PC-9 (cell line): ENCODE measurements around the gene HEXIM1. TPM values are rescaled to one million over a fixed set of nuclear protein-coding genes. Genes with fewer than 3 reads are reported as not detected.

ENCODE experiments used
- BruUV-seq: library from RNA; stranded (reverse); fragments of 400-500 nt; replicated peaks from 2 replicates; lab custom pipeline; 2021; lab: Mats Ljungman, UMichigan
- CTCF ChIA-PET: fragments of 300-600 bp; sonication (Branson Sonifier 250); formaldehyde crosslinking; loops from one replicate; lab custom pipeline; 2022; ENCODE audit warnings: antibody characterized with exemption; lab: Charles Lee
- POLR2A ChIA-PET: fragments of 300-600 bp; sonication (Branson Sonifier 250); formaldehyde crosslinking; loops from one replicate; lab custom pipeline; 2022; ENCODE audit warnings: antibody characterized with exemption; ENCODE audit not compliant: unreplicated experiment; lab: Charles Lee
- DNase-seq, 2 experiments: peaks; one replicate each; pipeline versions ENCODE4 v3.0.0 to v3.0.0-alpha.2; 2015 to 2022; ENCODE audit warnings: mixed read lengths in 1 of 2
- H2AFZ ChIP-seq: fragments of 200-600 bp; sonication (generic); 2 replicates; pipeline ENCODE4 v1.8.1; 2017; ENCODE audit warnings: antibody characterized with exemption
- H3F3A ChIP-seq: fragments of 200-600 bp; sonication (generic); 2 replicates; pipeline ENCODE4 v1.8.1; 2017; ENCODE audit warnings: antibody characterized with exemption, mild to moderate bottlenecking, low read depth; ENCODE audit not compliant: insufficient read depth
- H3K27ac ChIP-seq: fragments of 200-600 bp; sonication (generic); 2 replicates; pipeline ENCODE4 v1.6.1; 2016; ENCODE audit warnings: mixed run types
- H3K27me3 ChIP-seq: fragments of 200-600 bp; sonication (generic); 2 replicates; pipeline ENCODE4 v1.6.1; 2016; ENCODE audit warnings: low read depth, mixed run types; ENCODE audit not compliant: insufficient read depth
- H3K36me3 ChIP-seq: fragments of 200-600 bp; sonication (generic); 2 replicates; pipeline ENCODE4 v1.6.1; 2016; ENCODE audit warnings: low read depth, mixed run types
- H3K4me1 ChIP-seq: fragments of 200-600 bp; sonication (generic); replicated peaks from 2 replicates; pipeline ENCODE4 v1.6.1; 2016; ENCODE audit warnings: mixed run types; ENCODE audit not compliant: insufficient read depth
- H3K4me2 ChIP-seq: fragments of 200-600 bp; sonication (generic); 2 replicates; pipeline ENCODE4 v1.6.1; 2017; ENCODE audit warnings: mixed run types
- H3K4me3 ChIP-seq: fragments of 200-600 bp; sonication (generic); 2 replicates; pipeline ENCODE4 v1.6.1; 2016; ENCODE audit warnings: mixed run types
- H3K79me2 ChIP-seq: fragments of 200-600 bp; sonication (generic); 2 replicates; pipeline ENCODE4 v1.6.1; 2017; ENCODE audit warnings: low read depth, mixed run types
- H3K9me2 ChIP-seq: fragments of 200-600 bp; sonication (generic); 2 replicates; pipeline ENCODE4 v1.8.1; 2017; ENCODE audit warnings: mild to moderate bottlenecking; ENCODE audit not compliant: insufficient read depth
- H3K9me3 ChIP-seq: fragments of 200-600 bp; sonication (generic); 2 replicates; pipeline ENCODE4 v1.8.1; 2016; ENCODE audit warnings: low read depth; ENCODE audit not compliant: insufficient read depth
- H4K20me1 ChIP-seq: fragments of 200-600 bp; sonication (generic); 2 replicates; pipeline ENCODE4 v1.8.1; 2017; ENCODE audit not compliant: insufficient read depth
- CTCF ChIP-seq: fragments of 200-600 bp; sonication (generic); conservative IDR thresholded peaks from 2 replicates; pipeline ENCODE4 v1.6.1; 2017; ENCODE audit warnings: mixed run types, antibody characterized with exemption, mild to moderate bottlenecking, moderate library complexity
- EZH2 ChIP-seq: fragments of 200-600 bp; sonication (generic); IDR thresholded peaks from 2 replicates; pipeline ENCODE4 v1.8.0; 2017; ENCODE audit warnings: antibody characterized with exemption, low read depth
- intact Hi-C: fragments of 100-400 bp; cut with micrococcal nuclease; formaldehyde crosslinking; loops from one replicate; pipeline ENCODE4 v1.10.0; 2022; ENCODE audit not compliant: unreplicated experiment
- total RNA-seq: library from RNA; stranded (reverse); gene quantifications from 2 replicates; pipeline ENCODE4 v1.2.3, GENCODE V29; 2021

HEXIM1 gene
- total RNA-seq, 1 experiment from 2014 or later = 64.9 TPM

- peaks cover 29% of the 10 kb centered on the region for H3K79me2 ChIP-seq
- H3K36me3 ChIP-seq = no peaks in the 10 kb centered on the region
- peak overlapping the region; percentile 96 for H3K4me3 ChIP-seq
- H3K27me3 ChIP-seq = no peaks in the 10 kb centered on the region
- no peaks in the 10 kb centered on the region for H3K9me3 ChIP-seq
- BruUV-seq = TSS peak; percentile 38
- POLR2A ChIA-PET = no interaction called here
- peak overlapping the region; percentile 55 for H3K27ac ChIP-seq
- peak overlapping the region; percentile 100 for H3K4me2 ChIP-seq
- TF ChIP-seq CTCF (peak; percentile 76), EZH2 (no peak)
- DNase-seq = peak; percentile 59 to 80
- peaks cover 46% of the 10 kb centered on the region for H3F3A ChIP-seq
- intact Hi-C loops = loop anchor here (1.0 to 10.0 kb wide), 5 partner anchors 86 to 358 kb away; partner anchors contain the start of genes EFTUD2 and MAP3K14
- H2AFZ ChIP-seq = peak overlapping the region; percentile 96
- H4K20me1 ChIP-seq = no peaks in the 10 kb centered on the region
- H3K4me1 ChIP-seq = peaks cover 46% of the 10 kb centered on the region
- no peaks in the 10 kb centered on the region for H3K9me2 ChIP-seq
- CTCF ChIA-PET = interaction anchor here (0.7 kb wide), 3 partner anchors 230 to 348 kb away, joined by 4 to 12 read pairs (median 7); no protein-coding TSS in a partner anchor
These were observed 15.5 kb upstream of the HEXIM1 start for GRCh38 chr17:45132572-45133463.

GRCh38 chr17:45135192-45135977 is 12.9 kb upstream of the HEXIM1 start, which contains the start of gene ACBD4:
Gene ACBD4 (plus strand): TSS chr17:45135687. CDS start chr17:45136145, 458 bp downstream.
- CTCF ChIA-PET = interaction anchor here (0.5 to 2.0 kb wide), 33 partner anchors 8 to 696 kb away, joined by 3 to 46 read pairs (median 5); partner anchors contain the start of genes EFTUD2, HEXIM1 and HEXIM2
- H3K4me1 ChIP-seq = peaks cover 22% of the 10 kb centered on the region
- DNase-seq = peak; percentile 95 to 96
- no peaks in the 10 kb centered on the region for H4K20me1 ChIP-seq
- H3K79me2 ChIP-seq = peaks cover 16% of the 10 kb centered on the region; the same call in 1 of the 2 replicates
- peak within 1 kb of the TSS; percentile 78 for H2AFZ ChIP-seq
- no TSS peak for BruUV-seq
- H3K9me2 ChIP-seq = no peaks in the 10 kb centered on the region
- H3K36me3 ChIP-seq = no peaks in the 10 kb centered on the region
- POLR2A ChIA-PET = interaction anchor here (0.5 to 0.8 kb wide), 6 partner anchors 14 to 505 kb away, joined by 3 to 14 read pairs (median 8); no protein-coding TSS in a partner anchor
- peak within 1 kb of the TSS; percentile 70 for H3K4me3 ChIP-seq
- peak within 1 kb of the TSS; percentile 99 for H3K4me2 ChIP-seq
- no peaks in the 10 kb centered on the region for H3K27me3 ChIP-seq
- peaks cover 32% of the 10 kb centered on the region for H3F3A ChIP-seq
- no peak within 1 kb of the TSS for H3K27ac ChIP-seq
- TF ChIP-seq EZH2 (no peak), CTCF (peak; percentile 100)
- no peaks in the 10 kb centered on the region for H3K9me3 ChIP-seq
- intact Hi-C loops = loop anchor here (1.0 to 10.0 kb wide), 4 partner anchors 63 to 249 kb away; partner anchors contain the start of gene MAP3K14
